COLO668 (cell line): ENCODE results near the gene SDC1.
"Not testable (repeated sequence)": the region's sequence is repeated elsewhere in the genome, so short reads cannot be mapped to it uniquely, and the experiment has no call there.

Experiments used
- DNase-seq: peaks from one replicate; lab custom pipeline; 2025; ENCODE audit not compliant: unreplicated experiment; lab: John Stamatoyannopoulos, UW

The SDC1 gene

DNA sequence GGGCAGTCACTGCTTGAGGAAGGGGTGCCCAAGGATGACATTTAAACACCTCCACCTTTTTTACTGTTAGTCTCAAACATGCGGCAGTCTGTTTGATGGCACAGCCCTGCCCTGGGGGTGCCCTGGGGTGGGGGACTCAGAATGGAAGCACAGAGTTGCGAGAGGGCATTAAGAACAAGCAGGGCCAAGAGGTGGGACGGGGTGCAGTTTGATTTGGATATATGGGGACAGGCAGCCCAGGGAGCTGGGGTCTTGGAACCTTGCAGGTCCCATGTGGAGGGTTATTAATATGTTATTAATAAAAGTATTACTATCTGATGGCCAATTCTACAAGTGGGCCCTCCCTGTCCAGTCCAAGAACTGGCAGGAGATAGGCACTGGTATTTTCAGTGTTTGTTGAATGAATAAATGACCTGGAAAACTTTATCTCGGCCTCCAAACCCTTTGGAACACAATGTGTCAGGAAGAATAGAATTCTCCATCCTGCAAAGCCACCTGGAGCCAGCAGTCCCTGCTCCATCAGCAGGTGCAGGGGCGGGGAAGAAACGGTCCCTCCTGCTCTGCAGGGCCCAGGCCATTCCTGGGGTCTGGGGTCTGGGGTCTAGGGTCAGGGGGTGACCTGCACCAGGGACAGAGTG, 25.2 kb downstream of the SDC1 start:
- no peak for DNase-seq

DNA sequence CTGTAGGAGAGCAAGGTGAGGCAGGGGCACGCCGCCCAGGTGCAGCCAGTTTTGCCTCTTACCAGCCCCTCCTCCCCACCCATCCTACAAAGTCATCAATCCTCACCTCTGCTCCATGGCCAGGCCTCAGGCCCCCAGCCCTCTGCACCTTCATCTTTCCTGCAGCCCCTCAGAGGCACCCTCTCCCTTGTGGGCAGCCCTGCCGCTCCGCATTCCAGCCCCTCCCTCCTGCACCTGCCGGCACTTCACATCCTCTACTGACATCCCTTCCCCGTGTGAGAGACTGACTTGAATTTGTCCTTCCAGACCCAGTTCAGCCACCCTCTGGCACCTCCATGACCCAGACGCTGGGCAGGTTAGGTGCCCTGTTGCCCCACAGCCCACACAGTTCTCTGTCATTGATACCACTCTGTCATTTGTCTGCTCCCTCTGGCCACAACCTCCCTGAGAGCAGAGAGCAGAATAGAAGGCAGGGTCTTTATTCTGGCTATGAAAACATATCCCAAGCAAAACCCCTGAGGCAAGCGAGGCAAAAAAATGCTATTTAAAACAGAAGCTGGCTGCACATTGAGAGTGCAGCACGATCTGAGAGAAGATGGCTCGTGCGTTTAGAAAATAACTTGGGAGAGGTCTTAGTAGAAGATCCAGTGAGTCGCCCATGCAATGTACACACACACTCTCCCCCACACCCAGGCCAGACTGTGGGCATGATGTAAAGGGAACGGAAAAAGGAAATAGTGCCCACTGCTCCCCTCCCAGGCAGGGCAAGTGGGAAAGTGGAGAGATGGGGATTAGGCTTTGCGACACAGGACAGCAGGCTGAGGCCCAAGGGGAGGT, 25.9 kb downstream of the SDC1 start:
- DNase-seq = peak; percentile 53

DNA sequence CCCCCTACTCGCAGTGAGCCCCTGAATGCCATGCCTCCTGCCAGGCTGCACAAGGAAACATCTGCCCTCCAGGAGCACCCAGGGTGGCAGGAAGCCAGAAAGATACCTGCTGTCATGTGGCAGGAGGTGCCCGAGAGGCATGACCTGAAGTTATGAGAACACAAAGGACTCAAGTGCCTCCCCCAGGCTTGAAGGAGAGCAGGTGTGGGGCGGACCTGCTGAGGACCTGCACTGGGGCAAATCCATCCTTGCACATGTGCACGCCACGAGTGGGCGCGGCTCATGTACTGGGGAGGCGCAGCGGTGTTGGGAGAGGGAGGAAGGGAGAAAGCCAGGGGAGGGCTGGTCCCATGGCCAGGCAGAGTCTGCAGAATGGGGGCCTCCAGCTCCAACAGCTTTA, 26.9 kb downstream of the SDC1 start:
- DNase-seq = peak; percentile 89

DNA sequence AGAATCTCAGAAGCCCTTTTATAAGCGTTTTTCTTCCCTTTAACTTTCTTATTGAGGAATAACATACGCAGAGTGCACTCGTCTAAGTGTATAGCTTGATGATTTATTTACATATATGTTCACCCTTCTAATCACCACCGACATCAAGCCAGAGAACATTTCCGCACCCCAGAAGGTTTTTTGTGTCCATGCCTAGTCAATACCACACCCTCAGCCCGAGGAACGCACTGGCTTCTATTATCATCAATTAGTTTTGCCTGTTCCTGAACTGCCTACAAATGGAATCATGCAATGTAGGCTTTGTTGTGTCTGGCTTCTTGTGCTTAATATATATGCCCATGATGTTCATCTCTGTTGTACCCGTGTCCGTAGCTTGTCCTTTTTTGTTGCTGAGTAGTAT, 27.7 kb downstream of the SDC1 start:
- DNase-seq = no peak

DNA sequence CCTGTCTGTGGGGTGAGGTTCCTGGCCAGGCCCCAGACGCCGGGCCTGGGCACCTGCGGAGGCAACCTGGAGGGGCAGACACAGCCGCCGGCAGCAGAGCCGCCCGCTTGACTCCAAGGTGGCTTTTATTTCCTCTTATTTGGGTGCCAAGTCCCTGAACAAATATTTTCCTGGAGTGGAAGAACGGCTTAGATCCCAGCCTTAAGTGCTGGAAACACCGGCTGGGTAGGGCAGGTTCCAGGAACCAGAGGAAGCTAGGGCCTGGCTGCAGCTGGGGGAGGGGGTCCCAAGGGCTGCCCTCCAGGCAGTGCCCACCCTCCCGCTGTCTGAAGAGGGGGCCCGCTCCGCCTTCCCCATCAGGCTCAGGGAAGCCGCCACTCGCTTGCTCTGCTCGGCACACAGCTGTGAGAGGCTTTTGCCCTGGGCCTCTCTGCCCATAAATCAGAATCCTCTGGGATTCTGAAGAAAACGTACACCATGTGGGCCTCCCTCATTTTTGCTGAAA, 28.2 kb downstream of the SDC1 start:
- peak; percentile 66 for DNase-seq

DNA sequence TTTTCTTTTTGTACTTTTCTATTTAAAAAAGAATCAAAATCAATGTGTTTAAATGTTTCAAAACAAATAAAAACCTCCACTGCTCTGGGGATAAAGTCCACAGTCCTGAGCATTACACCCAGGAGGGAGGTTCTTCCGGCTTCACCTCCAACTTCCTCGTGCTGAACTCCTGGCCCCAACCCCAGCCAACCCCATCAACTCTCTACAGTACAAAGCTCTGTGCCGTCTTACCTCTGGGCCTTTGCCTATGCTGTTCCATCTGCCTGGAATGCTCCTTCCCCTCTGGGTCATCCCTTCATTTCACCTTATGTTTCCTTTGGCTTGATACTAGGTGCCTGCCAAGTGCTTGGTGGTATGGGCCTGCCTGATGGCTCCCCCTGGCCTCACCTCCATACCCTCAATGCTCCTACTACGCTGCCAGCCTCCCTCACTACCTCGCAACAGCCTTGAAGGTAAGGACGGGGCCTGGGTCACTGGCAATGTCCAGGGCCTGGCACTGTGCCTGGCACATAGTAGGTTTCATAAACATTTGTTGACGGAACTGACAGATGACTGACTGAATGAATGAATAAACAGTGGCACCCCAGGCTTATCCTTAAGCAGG, 28.8 kb downstream of the SDC1 start:
- DNase-seq = peak; percentile 12

DNA sequence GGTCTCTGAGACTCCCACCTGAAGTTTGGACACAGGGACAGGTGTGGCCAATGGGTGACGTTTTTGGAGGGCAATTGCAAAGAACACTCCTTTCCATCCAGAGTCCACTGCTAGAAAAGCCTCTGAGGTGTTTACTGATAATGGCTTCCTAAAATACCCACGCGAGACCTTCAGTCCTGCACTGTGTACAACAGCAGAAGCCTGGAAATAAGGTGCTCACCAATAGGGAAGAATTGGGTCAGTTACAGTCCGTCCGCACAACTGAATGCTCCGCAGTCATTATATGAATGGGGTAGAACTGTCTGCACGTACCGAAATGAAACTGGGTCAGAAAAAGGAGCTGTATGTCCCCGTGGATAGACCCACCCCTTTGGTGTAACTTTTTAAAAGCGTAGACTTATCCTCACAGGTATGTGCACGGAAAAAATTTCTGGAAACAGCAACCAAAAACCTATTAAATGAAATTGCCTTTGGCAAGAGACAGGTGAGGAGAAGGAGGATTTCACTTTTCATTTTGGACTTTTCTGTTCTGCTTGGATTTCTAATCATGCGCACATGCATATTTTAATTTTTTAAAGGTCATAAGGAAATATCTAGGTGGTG, 29.4 kb downstream of the SDC1 start:
- DNase-seq = no peak

DNA sequence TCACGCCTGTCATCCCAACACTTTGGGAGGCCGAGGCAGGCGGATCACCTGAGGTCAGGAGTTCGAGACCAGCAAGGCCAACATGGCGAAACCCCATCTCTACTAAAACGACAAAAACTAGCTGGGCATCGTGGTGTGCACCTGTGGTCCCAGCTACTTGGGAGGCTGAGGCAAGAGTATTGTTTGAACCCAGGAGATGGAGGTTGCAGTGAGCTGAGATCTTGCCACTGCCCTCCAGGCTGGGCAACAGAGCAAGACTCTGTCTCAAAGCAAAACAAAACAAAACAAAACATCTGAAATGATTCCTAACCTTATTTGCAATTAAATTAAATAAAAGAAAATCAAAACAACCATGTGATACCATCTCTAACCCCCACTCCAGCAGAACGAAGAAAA, 29.9 kb downstream of the SDC1 start:
- DNase-seq = not testable (repeated sequence)

DNA sequence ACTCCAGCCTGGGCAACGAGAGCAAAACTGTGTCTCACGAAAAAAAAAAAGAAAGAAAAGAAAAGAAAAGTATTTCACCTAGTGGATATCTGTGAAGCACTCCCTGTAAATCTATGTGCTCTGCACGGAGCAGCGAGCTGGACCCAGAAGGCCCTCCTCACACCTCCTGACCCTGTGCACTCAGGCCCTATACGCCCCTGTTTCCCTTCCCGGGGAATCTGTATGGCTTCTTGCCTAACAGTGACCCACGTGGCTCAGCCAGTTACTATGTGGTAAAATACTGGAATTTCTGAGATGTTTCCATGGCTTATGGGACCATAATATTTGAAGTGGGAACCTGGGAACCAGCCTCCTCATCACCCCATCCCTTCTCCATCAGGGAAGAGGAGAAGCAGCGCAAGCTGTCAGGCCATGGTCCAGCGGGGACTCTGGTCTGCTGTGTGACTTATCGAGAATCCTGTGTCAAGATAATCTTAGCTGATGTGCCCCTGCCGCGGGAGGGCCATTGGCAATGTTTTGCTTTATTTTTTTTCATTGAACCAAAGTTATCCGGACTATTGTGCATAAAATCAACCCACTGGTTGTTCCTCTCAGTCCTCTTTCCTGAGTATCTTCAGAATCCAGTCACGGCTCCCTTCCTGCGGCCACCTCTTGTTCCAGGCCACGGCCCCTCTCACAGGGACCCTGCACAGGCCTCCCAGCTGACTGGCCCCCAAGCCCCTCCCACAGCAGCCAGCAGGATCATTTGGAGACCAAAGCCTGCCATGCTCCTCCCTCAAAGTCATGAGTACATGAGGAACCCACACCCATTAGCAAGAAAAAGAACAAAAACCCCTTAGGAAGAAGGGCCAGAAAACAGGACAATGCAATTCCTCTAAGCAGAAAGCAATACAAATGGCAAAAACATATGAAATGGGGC, 30.6 kb downstream of the SDC1 start:
- DNase-seq = no peak

DNA sequence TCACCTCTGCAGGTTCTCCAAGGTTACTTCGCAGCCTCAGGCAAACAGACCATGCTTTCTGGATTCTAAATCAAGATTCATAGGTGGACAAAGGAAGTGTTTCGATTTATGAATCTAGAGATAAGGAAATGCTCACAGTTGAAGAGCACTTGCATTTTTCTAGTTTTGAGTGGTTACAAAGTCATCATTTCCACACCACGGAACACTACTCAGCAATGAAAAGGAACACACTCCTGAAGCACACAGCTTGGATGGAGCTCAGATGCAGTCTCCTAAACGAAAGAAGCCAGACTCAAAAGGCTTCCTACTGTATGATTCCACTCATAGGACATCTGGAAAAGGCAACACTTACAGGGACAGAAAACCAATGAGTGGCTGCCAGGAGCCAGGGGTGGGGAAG, 31.7 kb downstream of the SDC1 start:
- no peak for DNase-seq

DNA sequence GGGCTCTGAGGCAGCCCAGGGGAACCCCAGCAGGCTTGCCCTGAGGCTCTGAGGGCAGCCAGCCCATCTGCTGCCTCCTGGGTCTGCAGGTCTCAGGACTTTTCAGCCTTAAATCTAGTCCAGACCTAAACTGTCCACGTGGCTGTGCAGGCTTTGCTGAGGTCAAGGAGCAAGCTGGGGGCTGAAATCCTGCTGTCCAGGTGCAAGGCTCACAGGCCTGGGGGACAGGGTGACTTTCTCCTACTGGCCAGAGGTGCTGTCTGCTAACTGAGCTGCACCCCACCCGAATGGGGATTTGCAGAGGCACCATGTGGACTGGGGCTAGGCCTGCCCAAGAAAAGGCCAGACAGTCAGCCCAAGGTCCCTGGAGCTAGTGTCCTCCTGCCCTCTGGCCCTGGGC, 32.1 kb downstream of the SDC1 start:
- no peak for DNase-seq

DNA sequence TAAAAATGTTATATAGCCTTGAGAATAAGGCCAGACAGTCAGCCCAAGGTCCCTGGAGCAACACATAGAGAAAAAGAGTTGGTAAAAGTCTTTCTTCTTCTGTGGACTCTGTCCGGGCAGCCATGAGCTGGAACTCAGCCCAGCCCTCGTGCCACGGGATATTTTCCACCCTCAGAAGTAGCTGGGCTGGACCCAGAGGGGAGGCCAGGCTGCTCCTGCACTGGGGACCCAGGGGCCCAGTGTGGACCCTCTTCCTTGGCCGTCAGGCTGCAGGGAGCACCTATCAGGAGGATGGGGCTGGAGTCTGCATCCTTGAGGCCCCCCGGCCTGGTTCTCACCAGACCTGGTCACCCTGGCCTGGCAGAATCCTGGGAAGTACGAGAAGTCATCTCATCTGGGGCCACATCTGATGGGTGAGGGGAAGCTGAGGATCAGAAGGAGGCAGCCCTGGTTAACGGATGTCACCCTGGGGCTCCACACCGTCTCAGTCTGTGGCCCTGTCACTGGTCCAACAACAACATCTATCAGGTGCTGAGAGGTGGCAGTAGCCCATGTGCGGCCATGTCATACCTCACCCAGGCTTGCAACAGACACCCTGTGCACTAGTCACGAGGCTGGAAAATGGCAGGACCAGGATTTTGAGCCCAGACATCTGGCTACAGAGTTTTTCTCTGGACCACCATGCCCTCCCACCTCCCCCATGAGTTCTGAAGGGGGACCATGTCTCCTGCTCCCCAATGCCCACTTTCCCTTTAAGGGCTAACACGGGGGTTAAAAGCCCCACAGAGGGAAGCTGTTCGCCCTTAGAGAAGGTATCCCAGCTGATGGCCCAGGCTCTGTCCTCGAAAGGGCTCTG, 33.0 kb downstream of the SDC1 start:
- DNase-seq = no peak

DNA sequence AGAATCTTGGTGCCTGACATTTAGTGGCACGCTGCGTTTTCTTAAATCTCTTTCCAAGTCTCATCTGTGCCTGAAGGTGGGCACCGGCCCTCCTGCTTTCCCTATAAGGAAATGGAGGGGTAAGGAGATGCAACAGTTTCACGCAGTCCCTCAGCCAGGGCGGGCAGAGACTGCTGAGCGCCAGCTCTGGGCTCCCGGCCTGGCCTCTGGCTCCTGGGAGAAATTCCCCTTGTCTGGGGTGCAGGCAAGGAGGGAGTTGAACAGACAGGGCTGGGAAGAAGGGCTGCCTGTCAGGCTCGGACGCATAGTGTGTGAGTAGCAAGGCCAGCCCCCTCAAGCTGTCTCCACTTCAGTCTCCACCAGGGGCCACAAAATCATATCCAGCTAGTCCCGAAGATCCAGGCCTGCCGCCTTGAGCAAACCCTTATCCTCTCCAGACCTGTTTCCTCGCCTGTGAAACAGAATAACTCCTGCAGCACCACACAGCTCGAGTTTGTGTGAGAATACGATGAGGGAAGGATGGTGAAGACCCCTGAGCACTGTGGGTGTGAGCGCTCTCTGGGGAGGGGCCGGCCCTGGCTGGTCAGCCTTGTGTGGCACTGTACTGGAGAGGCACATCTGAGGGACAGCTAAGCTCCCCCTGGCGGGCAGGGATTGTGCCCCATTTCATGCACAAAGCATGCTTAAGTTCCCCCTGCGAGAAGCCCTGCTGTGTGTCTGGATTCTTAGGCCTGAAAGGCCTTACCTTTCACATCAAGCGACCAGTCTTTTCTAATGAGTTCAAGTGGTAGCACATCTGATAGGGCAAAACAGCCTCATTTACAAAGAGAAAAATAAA, 33.8 kb downstream of the SDC1 start:
- peak; percentile 65 for DNase-seq

DNA sequence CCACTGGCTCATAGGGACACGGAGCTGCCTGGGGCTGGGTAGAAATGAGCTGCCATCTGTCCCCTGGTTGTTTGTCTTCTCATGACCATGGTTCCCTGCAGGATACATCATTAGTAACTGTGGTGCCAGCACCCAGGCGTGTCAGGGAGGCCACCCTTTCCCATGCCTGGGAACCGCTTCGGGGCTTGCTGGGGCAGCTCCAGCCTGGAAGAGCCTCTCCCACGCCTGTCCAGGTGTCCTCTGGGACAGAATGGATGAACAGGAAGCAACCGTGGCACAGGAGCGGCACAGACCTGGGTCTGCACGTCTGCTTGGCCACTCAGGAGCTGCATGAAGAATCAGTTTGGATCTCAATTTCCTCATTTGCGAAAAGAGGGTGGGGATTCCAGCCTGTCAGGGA, 34.8 kb downstream of the SDC1 start:
- DNase-seq = peak; percentile 59

DNA sequence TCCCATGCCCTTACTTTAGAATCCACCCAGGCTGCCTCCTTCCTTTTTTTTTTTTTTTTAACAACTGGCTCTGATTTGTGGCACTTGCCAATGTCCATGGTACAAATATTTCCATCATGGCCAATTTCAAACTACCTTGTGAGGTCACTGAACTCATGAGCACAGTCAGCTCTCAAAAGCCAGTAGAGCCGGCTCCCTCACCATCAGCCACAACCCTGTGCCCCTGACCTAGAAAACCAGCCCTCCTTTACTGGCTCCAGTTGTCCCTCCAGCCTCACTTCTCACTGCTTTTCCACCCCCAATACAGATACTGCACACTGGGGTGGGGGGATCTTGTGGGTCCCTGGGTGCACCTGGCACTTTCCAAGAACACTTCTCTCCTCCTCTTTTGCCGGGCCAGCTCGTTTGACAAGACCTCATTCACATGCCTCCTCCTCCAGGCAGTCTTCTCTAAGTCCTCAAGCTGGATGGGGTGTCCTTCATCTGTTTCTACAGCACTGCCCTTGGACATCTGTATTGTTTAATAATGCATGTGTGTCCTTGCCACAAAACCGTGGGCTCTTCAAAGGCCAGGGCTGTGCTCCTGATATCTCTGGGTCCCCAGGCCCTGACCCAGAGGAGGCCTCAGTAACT, 35.5 kb downstream of the SDC1 start:
- no peak for DNase-seq

DNA sequence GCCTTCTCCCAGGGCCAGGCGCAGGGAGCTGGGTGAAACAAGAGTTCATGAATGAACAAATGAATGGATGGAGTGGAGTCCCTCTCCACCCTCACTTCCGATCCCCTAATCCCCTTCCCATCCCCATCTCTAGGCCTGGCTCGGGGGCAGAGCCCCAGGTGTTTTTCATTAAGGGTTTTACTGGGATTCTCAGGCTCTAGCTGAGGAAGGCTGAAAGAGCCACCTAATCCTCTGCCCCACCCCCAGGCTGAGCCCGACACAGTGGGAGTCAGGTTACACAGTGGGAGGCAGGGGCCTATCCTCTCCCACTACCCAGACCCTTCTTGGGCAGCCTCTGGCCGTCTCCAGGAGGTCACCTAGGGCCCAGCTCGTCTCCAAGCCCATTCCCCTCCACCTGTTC, 36.1 kb downstream of the SDC1 start:
- DNase-seq = peak; percentile 7

DNA sequence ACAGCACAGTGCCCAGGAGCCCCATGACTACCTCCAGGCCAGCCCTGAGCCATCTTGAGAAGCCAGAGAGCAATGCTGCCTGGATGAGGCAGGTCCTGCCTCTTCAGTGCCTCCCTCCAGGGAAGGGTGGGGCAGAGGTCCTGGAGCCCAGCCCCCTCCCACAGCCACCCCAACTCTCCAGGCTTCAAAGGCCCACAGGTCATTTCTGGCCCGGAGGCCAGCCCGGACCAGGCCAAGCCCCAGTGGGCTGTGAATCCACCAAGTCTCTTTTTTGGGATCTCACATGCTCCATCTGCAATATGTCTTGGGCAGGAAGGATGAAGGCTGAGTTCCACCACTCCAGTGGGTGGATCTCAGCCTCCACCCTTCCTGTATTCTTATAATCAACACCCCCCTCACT, 36.7 kb downstream of the SDC1 start:
- no peak for DNase-seq

DNA sequence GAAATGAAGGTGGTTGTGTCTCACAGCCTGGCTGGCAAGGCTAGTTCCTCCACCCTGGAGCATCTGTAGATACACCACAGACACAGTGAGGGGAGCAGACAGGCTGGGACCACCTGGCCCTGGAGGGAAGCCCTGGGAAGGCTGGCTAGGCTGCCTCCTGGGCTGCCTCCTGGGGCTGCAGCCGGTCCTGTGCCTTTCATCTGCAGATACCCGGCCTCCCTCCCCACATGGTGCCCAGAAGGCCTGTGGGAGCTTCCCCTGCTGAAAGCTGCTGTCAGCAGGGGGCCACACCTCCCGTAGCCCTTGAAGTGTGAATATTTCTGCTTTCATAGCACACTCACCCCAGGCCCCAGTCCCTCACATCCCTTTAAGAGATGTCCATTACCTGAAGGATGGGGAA, 37.6 kb downstream of the SDC1 start:
- no peak for DNase-seq

DNA sequence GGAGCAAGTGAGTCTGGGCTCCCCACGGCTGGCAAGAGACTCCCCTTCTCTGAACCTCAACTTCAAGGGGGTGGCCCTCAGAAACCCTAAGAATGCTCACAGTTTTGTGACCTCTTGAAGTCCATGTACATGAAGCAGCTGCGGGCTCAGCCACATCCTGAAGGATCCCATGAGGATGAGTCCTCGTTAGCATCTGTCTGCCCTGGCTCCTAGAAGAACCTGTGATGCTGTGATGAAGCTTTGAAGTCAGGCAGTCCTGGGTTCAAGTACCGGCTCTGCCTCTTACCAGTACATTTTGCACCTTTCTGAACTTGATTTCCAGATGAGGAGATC, 38.1 kb downstream of the SDC1 start:
- DNase-seq = no peak
